ENCODE data around the gene FBXL19.
"Not testable (repeated sequence)": the region's sequence is repeated elsewhere in the genome, so short reads cannot be mapped to it uniquely, and the experiment has no call there.

FBXL19 gene

GRCh38 chr16:30923554-30924075, at the start of gene FBXL19:
TSS of gene FBXL19 (plus strand) at chr16:30923572. CDS start at chr16:30925755, 2,183 bp downstream.
- no peak for DNase-seq (ENCODE audit: low read depth in 2 of 3, low spot score in 1 of 3)

GRCh38 chr16:30874244-30874820, 49.0 kb upstream of the FBXL19 start:
- no peak for DNase-seq (ENCODE audit: low read depth in 2 of 3, low spot score in 1 of 3)

GRCh38 chr16:30874821-30875717, 48.3 kb upstream of the FBXL19 start:
- peak; percentile 81 to 87 (median 83) for DNase-seq (ENCODE audit: low read depth in 2 of 3, low spot score in 1 of 3)

GRCh38 chr16:30875871-30876801, 47.2 kb upstream of the FBXL19 start:
- DNase-seq (ENCODE audit: low read depth in 2 of 3, low spot score in 1 of 3): no peak

GRCh38 chr16:30876867-30877266, 46.5 kb upstream of the FBXL19 start:
- DNase-seq (ENCODE audit: low read depth in 2 of 3, low spot score in 1 of 3): no peak

GRCh38 chr16:30882429-30883310, 40.7 kb upstream of the FBXL19 start:
- no peak for DNase-seq (ENCODE audit: low read depth in 2 of 3, low spot score in 1 of 3)

- DNase-seq (ENCODE audit: low read depth in 2 of 3, low spot score in 1 of 3): no peak
Measured at GRCh38 chr16:30884760-30885159, 38.6 kb upstream of the FBXL19 start.

GRCh38 chr16:30885196-30885595, 38.2 kb upstream of the FBXL19 start:
- no peak for DNase-seq (ENCODE audit: low read depth in 2 of 3, low spot score in 1 of 3)

GRCh38 chr16:30886145-30886544, 37.2 kb upstream of the FBXL19 start:
- no peak for DNase-seq (ENCODE audit: low read depth in 2 of 3, low spot score in 1 of 3)

- no peak for DNase-seq (ENCODE audit: low read depth in 2 of 3, low spot score in 1 of 3)
Measured at GRCh38 chr16:30887927-30888326, 35.4 kb upstream of the FBXL19 start.

GRCh38 chr16:30888856-30889499, 34.4 kb upstream of the FBXL19 start:
- DNase-seq (ENCODE audit: low read depth in 2 of 3, low spot score in 1 of 3): no peak

GRCh38 chr16:30889721-30890120, 33.7 kb upstream of the FBXL19 start:
- no peak for DNase-seq (ENCODE audit: low read depth in 2 of 3, low spot score in 1 of 3)

- DNase-seq (ENCODE audit: low read depth in 2 of 3, low spot score in 1 of 3): not testable (repeated sequence)
Measured at GRCh38 chr16:30891043-30891823, 32.1 kb upstream of the FBXL19 start.

GRCh38 chr16:30892670-30893416, 30.5 kb upstream of the FBXL19 start:
- DNase-seq (ENCODE audit: low read depth in 2 of 3, low spot score in 1 of 3): no peak

- DNase-seq (ENCODE audit: low read depth in 2 of 3, low spot score in 1 of 3): no peak
Measured at GRCh38 chr16:30893417-30893743, 30.0 kb upstream of the FBXL19 start.

GRCh38 chr16:30893744-30894539, 29.4 kb upstream of the FBXL19 start, which contains the start of gene BCL7C:
TSS of gene BCL7C (minus strand) at chr16:30894077. CDS start at chr16:30893944, 133 bp downstream.
- DNase-seq (ENCODE audit: low read depth in 2 of 3, low spot score in 1 of 3): peak; percentile 66 to 89 (median 82)

Measured in stimulated activated CD4-positive, alpha-beta T cell treated with anti-CD3 and anti-CD28 coated beads, Interleukin-12 subunit alpha, Interleukin-12 subunit beta, amount 100 ng/mL, for 48 hours (primary cell).